K562 (cell line): ENCODE measurements around the gene SH3TC1. TPM values are rescaled to one million over a fixed set of nuclear protein-coding genes. Genes with fewer than 3 reads are reported as not detected.

Experiments
- ATAC-seq: fragments of 200-7000 bp; cut with Tn5 transposase; 3 replicates; pipeline ENCODE4 v1.9.1; 2020; ENCODE audit warnings: moderate library complexity
- BruUV-seq: library from RNA; stranded (reverse); fragments of 400-500 nt; replicated peaks from 2 replicates; lab custom pipeline; 2021; lab: Mats Ljungman, UMichigan
- CTCF ChIA-PET: fragments of 300-600 bp; formaldehyde crosslinking; extraction: SDS; loops from one replicate; lab custom pipeline; 2021; ENCODE audit warnings: low intra/inter-chr PET ratio; lab: Yijun Ruan, JAX
- POLR2A ChIA-PET: fragments of 300-600, 350-650 bp; sonication (Branson Sonifier 250); formaldehyde crosslinking; extraction: SDS; loops from one replicate; lab custom pipeline; 2021; ENCODE audit warnings: antibody characterized with exemption, inconsistent platforms; lab: Yijun Ruan, JAX
- DNase-seq, 4 experiments: peaks; one replicate each; pipeline versions ENCODE4 v3.0.0 to v3.0.0-alpha.2; 2011 to 2018; ENCODE audit warnings: low spot score in 3 of 4, mixed read lengths in 3 of 4; ENCODE audit errors: extremely low read depth in 1 of 4
- FAIRE-seq: peaks from 2 replicates; lab custom pipeline; 2011; peaks lifted over from hg19 to GRCh38; lab: Jason Lieb, UNC
- H2AFZ ChIP-seq: 2 replicates; pipeline ENCODE4 v1.6.0; 2011; ENCODE audit warnings: low read depth, low read length, control low read depth, inconsistent platforms
- H3K27ac ChIP-seq: fragments of 200-600 bp; 3 replicates; pipeline ENCODE4 v1.8.0; 2011; ENCODE audit warnings: low read depth, mild to moderate bottlenecking, control low read depth, inconsistent platforms, low read length, moderate library complexity, mixed read lengths; ENCODE audit errors: extremely low read depth
- H3K27me3 ChIP-seq, 2 experiments: fragments of 300-600 bp in 1 of 2; 2 replicates in 1 of 2; 3 replicates in 1 of 2; pipeline versions ENCODE4 v1.6.0 to v1.8.0; 2011; ENCODE audit warnings: inconsistent platforms in 2 of 2, low read length in 2 of 2, mild to moderate bottlenecking in 1 of 2, mixed read lengths in 1 of 2, moderate library complexity in 1 of 2; ENCODE audit not compliant: control insufficient read depth in 2 of 2, insufficient read depth in 2 of 2
- H3K36me3 ChIP-seq: fragments of 300-600 bp; 3 replicates; pipeline ENCODE4 v1.8.0; 2011; ENCODE audit warnings: mild to moderate bottlenecking, low read length, inconsistent platforms; ENCODE audit not compliant: control insufficient read depth, insufficient read depth
- H3K4me1 ChIP-seq, 2 experiments: fragments of 200-600 bp in 1 of 2; replicated peaks in 1 of 2; 2 replicates in 1 of 2; 3 replicates in 1 of 2; pipeline versions ENCODE4 v1.5.1 to v1.8.0; 2011; ENCODE audit warnings: inconsistent platforms in 2 of 2, low read length in 2 of 2, mild to moderate bottlenecking in 1 of 2, mixed read lengths in 1 of 2, moderate library complexity in 1 of 2; ENCODE audit not compliant: control insufficient read depth in 2 of 2, insufficient read depth in 2 of 2
- H3K4me2 ChIP-seq: 2 replicates; pipeline ENCODE4 v1.6.1; 2011; ENCODE audit warnings: low read length, control low read depth, inconsistent platforms, mixed read lengths; ENCODE audit not compliant: insufficient read depth
- H3K4me3 ChIP-seq: fragments of 200-600 bp; sonication (generic), shearing (Covaris generic); 2 replicates; pipeline ENCODE4 v1.5.1; 2016; ENCODE audit warnings: control low read depth, inconsistent platforms
- H3K79me2 ChIP-seq: fragments of 200-600 bp; 3 replicates; pipeline ENCODE4 v1.8.0; 2011; ENCODE audit warnings: low read length, inconsistent platforms; ENCODE audit not compliant: control insufficient read depth, insufficient read depth
- H3K9ac ChIP-seq, 2 experiments: 2 replicates each; pipeline versions ENCODE4 v1.6.0 to v1.6.1; 2011; ENCODE audit warnings: low read depth in 2 of 2, low read length in 2 of 2, control low read depth in 1 of 2, inconsistent platforms in 1 of 2, mild to moderate bottlenecking in 1 of 2, mixed read lengths in 1 of 2; ENCODE audit not compliant: insufficient read depth in 1 of 2
- H3K9me1 ChIP-seq: one replicate; pipeline ENCODE4 v1.6.0; 2011; ENCODE audit warnings: inconsistent platforms, mild to moderate bottlenecking, low read length, moderate library complexity; ENCODE audit not compliant: control insufficient read depth, insufficient read depth
- H3K9me3 ChIP-seq: replicated peaks from 2 replicates; pipeline ENCODE4 v1.5.1; 2011; ENCODE audit warnings: low read depth, low read length, inconsistent platforms; ENCODE audit not compliant: control insufficient read depth, insufficient read depth
- H4K20me1 ChIP-seq: replicated peaks from 2 replicates; pipeline ENCODE4 v1.6.1; 2011; ENCODE audit warnings: low read length, inconsistent platforms, mixed read lengths; ENCODE audit not compliant: control insufficient read depth, insufficient read depth
- CHCHD3 ChIP-seq: fragments of 250-450 bp; sonication (Bioruptor Pico); IDR thresholded peaks from 2 replicates; pipeline ENCODE4 v2.1.2; 2022; ENCODE audit warnings: mild to moderate bottlenecking
- MEIS2 ChIP-seq: fragments of 450-650 bp; IDR thresholded peaks from 2 replicates; pipeline ENCODE4 v1.6.1; 2014; ENCODE audit warnings: mild to moderate bottlenecking; ENCODE audit not compliant: partially characterized antibody
- TARDBP ChIP-seq: fragments of 450-650 bp; IDR thresholded peaks from 2 replicates; pipeline ENCODE4 v1.6.1; 2016
- TFE3 ChIP-seq: fragments of 450-650 bp; formaldehyde crosslinking; IDR thresholded peaks from 2 replicates; pipeline ENCODE4 v1.4.0; 2020; ENCODE audit warnings: mild to moderate bottlenecking, mixed read lengths
- ZKSCAN8 ChIP-seq: fragments of 200-800 bp; sonication (Bioruptor generic); IDR thresholded peaks from 2 replicates; pipeline ENCODE4 v1.6.1; 2016; ENCODE audit warnings: missing genetic modification characterization, missing compliant biosample characterization
- ZNF121 ChIP-seq: sonication (generic); formaldehyde crosslinking; conservative IDR thresholded peaks from 2 replicates; pipeline ENCODE4 v1.8.0; 2022; ENCODE audit warnings: missing genetic modification reagents
- WGBS: fragments of 100-300 bp; shearing (Covaris generic); methylation state at CpG from one replicate; pipeline ENCODE4 v1.1.6; 2016; ENCODE audit warnings: low coverage, mixed read lengths; ENCODE audit not compliant: insufficient coverage; ENCODE audit errors: missing lambda C conversion rate; 5-methylcytosine and 5-hydroxymethylcytosine counted together
- in situ Hi-C: fragments of 300-500 bp; cut with MboI; formaldehyde crosslinking; loops from 4 replicates; pipeline ENCODE4 v1.15.0; 2018; ENCODE audit warnings: inconsistent platforms, mixed read lengths
- intact Hi-C: fragments of 100-400 bp; cut with micrococcal nuclease; formaldehyde crosslinking; loops from 2 replicates; pipeline ENCODE4 v1.14.2; 2022
- polyA plus RNA-seq, 8 experiments: library from polyadenylated mRNA; depleted of rRNA in 4 of 8; stranded (reverse) in 5 of 8; unstranded in 3 of 8; fragments of >200 nt; fragmentation: Nextera tagmentation in 2 of 8; fragmentation: Illumina TruSeq in 1 of 8; extraction: Ambion mirVana in 2 of 8; extraction: Trizol in 1 of 8; gene quantifications; 2 replicates each; pipeline versions ENCODE4 v1.2.1 to v1.2.3, GENCODE V29; 2011 to 2014; ENCODE audit warnings: inconsistent platforms in 1 of 8, missing spikeins in 1 of 8
- total RNA-seq, 7 experiments: library from RNA; depleted of rRNA in 6 of 7; stranded (reverse); fragments of >200 nt in 6 of 7; fragmentation: Illumina TruSeq in 2 of 7; extraction: Trizol in 2 of 7; gene quantifications; 2 replicates each; pipeline versions ENCODE4 v1.2.1 to v1.2.3, GENCODE V29; 2011 to 2021; ENCODE audit warnings: low replicate concordance in 1 of 7

Gene SH3TC1
- total and polyA plus RNA-seq, 9 of the 15 experiments (the other 6 are each of a cell fraction or from before 2014, with no cell fraction given): 0.04 to 2.1 (median 0.48) TPM; not detected in 1

- no peak overlapping the region for H2AFZ ChIP-seq
- ATAC-seq: no peak
- H4K20me1 ChIP-seq: peaks cover 11% of the 10 kb centered on the region
- no peak for FAIRE-seq
- POLR2A ChIA-PET: interaction anchor here (0.7 to 1.0 kb wide), 3 partner anchors 14 to 19 kb away, joined by 3 to 4 read pairs (median 3); no protein-coding TSS in a partner anchor
- in situ Hi-C loops (no loop called here), intact Hi-C loops (no loop called here)
- H3K4me3 ChIP-seq: no peak overlapping the region
- H3K9ac ChIP-seq: no peak overlapping the region
- TF ChIP-seq ZNF121 (CRISPR knock-in tag): no peak
- no peak for TF ChIP-seq ZKSCAN8 (CRISPR knock-in tag)
- TF ChIP-seq CHCHD3 (CRISPR knock-in tag): no peak
- peak; percentile 28 for TF ChIP-seq TFE3
- no peak for TF ChIP-seq MEIS2
- TF ChIP-seq TARDBP: no peak
- TF ChIP-seq, all 486 proteins: peak for 1
- no peaks in the 10 kb centered on the region for H3K79me2 ChIP-seq
- H3K27me3 ChIP-seq: peaks cover under 1 to 53% of the 10 kb centered on the region in 2 experiments; a peak in 4 of 5 replicates
- H3K9me3 ChIP-seq: no peaks in the 10 kb centered on the region
- CTCF ChIA-PET: no interaction called here
- H3K27ac ChIP-seq: no peak overlapping the region
- no peak for DNase-seq
- H3K4me1 ChIP-seq: peaks cover 0 to 15% of the 10 kb centered on the region in 2 experiments; a peak in 2 of 5 replicates
- WGBS: 9% methylated on average over 7 of the region's 7 CpGs
- H3K4me2 ChIP-seq: no peak overlapping the region
- BruUV-seq: no TSS peak
- no peaks in the 10 kb centered on the region for H3K36me3 ChIP-seq
- no peaks in the 10 kb centered on the region for H3K9me1 ChIP-seq
These were observed 21.8 kb downstream of the SH3TC1 start for GRCh38 chr4:8220661-8221450.
